GM12892 (cell line): ENCODE data around the gene PRKCQ.

Experiments used
- POLR2A ChIP-seq: IDR thresholded peaks from 2 replicates; pipeline ENCODE4 v1.6.1; 2011; ENCODE audit warnings: low read depth, low read length, control low read depth
- POLR2AphosphoS5 ChIP-seq: IDR thresholded peaks from 2 replicates; pipeline ENCODE4 v1.6.1; 2011; ENCODE audit warnings: low read depth, low read length, control low read depth
- TAF1 ChIP-seq: IDR thresholded peaks from 2 replicates; pipeline ENCODE4 v1.6.1; 2011; ENCODE audit warnings: low read depth, mild to moderate bottlenecking, control low read depth, low read length, borderline replicate concordance

DNA sequence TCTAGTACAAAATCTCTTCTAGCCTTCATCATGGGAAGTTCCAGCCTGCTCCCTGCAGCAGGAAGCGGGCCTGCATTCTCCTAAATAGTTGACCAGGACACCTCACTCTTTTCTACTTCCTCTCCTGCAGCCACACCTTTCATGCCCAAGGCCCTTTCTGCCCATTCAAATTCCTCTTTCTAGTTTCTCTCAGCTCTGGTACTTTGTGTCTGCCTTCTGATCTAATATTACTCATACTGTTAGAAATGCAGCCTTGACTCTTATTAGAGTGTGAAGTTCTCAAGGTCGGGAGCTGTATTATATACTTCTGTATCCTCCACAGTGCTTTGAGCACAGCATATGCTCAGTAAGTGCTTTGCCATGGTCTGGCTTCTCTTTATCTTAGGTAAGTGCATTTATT lies 103.1 kb downstream of the PRKCQ start:
- TF ChIP-seq TAF1 (no peak), POLR2A (no peak), POLR2AphosphoS5 (no peak)
